Body of pancreas (tissue), 4 donors: ENCODE data around the gene ARL13B. TPM values are rescaled to one million over a fixed set of nuclear protein-coding genes. Genes with fewer than 3 reads are reported as not detected.
A peak's percentile ranks its signal among the peaks of the same experiment; 100 is the strongest.

ENCODE experiments used
- ATAC-seq: fragments of 150-250 bp; one replicate; pipeline ENCODE4 v1.9.1; 2016
- DNase-seq, 4 donors: peaks; one replicate each; pipeline ENCODE4 v3.0.0-alpha.2; 2019
- H3K27ac ChIP-seq, 4 donors: fragments of 200-600 bp; sonication (generic); 1 replicate in 3 of 4; 2 replicates in 1 of 4; pipeline versions ENCODE4 v1.5.1 to v1.6.1; 2016 to 2019; ENCODE audit warnings: mild to moderate bottlenecking in 1 of 4, mixed read lengths in 1 of 4, moderate library complexity in 1 of 4
- H3K27me3 ChIP-seq, 2 donors: fragments of 200-600 bp; sonication (generic); one replicate each; pipeline ENCODE4 v1.6.0; 2016; ENCODE audit warnings: mild to moderate bottlenecking in 1 of 2
- H3K36me3 ChIP-seq, 2 donors: fragments of 200-600 bp; sonication (generic); replicated peaks in 1 of 2; 2 replicates each; pipeline ENCODE4 v1.5.1; 2016; ENCODE audit warnings: low read depth in 2 of 2; ENCODE audit not compliant: insufficient read depth in 1 of 2
- H3K4me1 ChIP-seq: fragments of 200-600 bp; sonication (generic); one replicate; pipeline ENCODE4 v1.6.0; 2016
- H3K4me3 ChIP-seq, 2 donors: fragments of 200-600 bp; sonication (generic); 1 replicate in 1 of 2; 2 replicates in 1 of 2; pipeline ENCODE4 v1.5.1; 2016 to 2019
- H3K9me3 ChIP-seq, 3 donors: fragments of 200-600 bp; sonication (generic); 1 replicate in 2 of 3; 2 replicates in 1 of 3; pipeline ENCODE4 v1.5.1; 2016
- CTCF ChIP-seq, 7 experiments: fragments of 450-650 bp in 4 of 7; fragments of 200-600 bp in 3 of 7; sonication (generic) in 3 of 7; IDR thresholded peaks; one replicate each; pipeline ENCODE4 v1.5.1; 2016 to 2019; ENCODE audit warnings: antibody characterized with exemption in 7 of 7
- POLR2A ChIP-seq, 3 donors: fragments of 450-650 bp; IDR thresholded peaks; one replicate each; pipeline ENCODE4 v1.6.1; 2016; ENCODE audit warnings: antibody characterized with exemption in 3 of 3, mild to moderate bottlenecking in 2 of 3
- WGBS, 2 donors: methylation state at CpG; one replicate each; pipeline ENCODE4 v1.1.5; 2017; 5-methylcytosine and 5-hydroxymethylcytosine counted together
- intact Hi-C: fragments of 100-400 bp; cut with DNase I; formaldehyde crosslinking; loops from one replicate; pipeline ENCODE4 v1.15.1; 2023
- total RNA-seq, 2 donors: library from RNA; depleted of rRNA; stranded (reverse); fragments of >200 nt; gene quantifications; one replicate each; pipeline ENCODE4 v1.1.0, GENCODE V29; 2016

Gene ARL13B
- total RNA-seq, 2 donors from 2014 or later: 6.7 to 10.5 TPM

DNA sequence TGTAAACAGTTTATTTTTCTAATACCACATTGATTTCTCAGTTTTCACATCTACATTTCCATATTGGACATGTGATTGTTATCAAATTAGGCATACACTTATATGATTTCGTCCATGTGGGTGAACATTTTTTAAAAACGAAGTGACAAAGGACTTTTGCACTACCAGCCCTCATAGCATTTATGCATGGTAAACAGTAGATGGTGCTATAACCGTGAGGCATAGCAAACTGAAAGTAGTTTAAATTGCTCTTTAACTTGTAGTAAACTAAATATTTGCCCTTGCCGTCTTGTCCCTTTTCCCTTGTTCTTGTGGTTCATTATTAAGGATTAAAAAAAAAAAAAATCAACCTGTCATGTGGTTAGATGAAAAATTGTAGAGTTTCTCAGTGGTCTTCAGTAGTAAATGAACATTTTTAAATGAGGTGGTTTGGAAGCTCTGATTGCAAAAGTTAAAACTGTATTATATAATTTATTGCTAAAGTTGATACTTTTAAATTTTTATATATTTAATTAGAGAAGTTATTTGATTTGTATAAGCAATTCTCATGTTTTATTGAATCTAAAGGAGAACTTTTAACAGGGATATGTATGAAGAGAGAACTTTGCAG, 24.5 kb downstream of the ARL13B start:
- no peak overlapping the region for H3K4me3 ChIP-seq
- no peaks in the 10 kb centered on the region for H3K36me3 ChIP-seq
- TF ChIP-seq CTCF (IDR thresholded peaks at IDR 0.05): peak; percentile 65 to 89 (median 84)
- TF ChIP-seq POLR2A (IDR thresholded peaks at IDR 0.05): no peak
- no peaks in the 10 kb centered on the region for H3K27me3 ChIP-seq
- intact Hi-C loops: no loop called here
- H3K4me1 ChIP-seq: peaks cover 23% of the 10 kb centered on the region
- H3K9me3 ChIP-seq: no peaks in the 10 kb centered on the region
- no peak overlapping the region for H3K27ac ChIP-seq
- WGBS, 2 donors: 1% methylated on average over 4 of the region's 4 CpGs
- DNase-seq (peak in 1 of 4 donors; percentile 14), ATAC-seq (peak; percentile 77)

DNA sequence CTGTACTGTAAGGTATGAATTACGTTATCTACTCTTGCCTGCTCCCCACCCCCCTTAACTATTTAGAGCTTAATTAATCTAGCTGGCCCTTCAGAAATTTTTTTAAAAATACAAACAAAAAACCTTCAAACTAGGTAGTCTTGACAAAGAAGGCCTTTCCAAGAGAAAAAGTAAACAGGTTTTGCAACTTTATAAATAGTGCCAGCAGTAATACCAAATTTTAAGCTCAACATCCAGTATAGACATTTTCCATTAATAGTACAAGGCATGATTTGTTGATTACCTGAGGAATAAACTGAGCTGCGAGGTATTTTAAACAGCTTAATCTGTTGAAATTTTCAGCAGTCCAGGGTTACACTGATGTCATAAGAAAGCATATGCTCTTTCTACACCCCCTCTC, 28.3 kb downstream of the ARL13B start:
- Histone ChIP-seq H3K36me3 (no peaks in the 10 kb centered on the region), H3K4me3 (no peak overlapping the region), H3K27me3 (no peaks in the 10 kb centered on the region), H3K9me3 (no peaks in the 10 kb centered on the region), H3K4me1 (peaks cover 33% of the 10 kb centered on the region), H3K27ac (peak overlapping the region in 3 of 4 donors; percentile 18 to 35 (median 35))
- TF ChIP-seq POLR2A (IDR thresholded peaks at IDR 0.05) (no peak), CTCF (IDR thresholded peaks at IDR 0.05) (no peak)
- no peak for DNase-seq
- WGBS, 2 donors: 26 to 33% methylated on average over 2 of the region's 2 CpGs
- intact Hi-C loops: no loop called here
- peak; percentile 24 for ATAC-seq

DNA sequence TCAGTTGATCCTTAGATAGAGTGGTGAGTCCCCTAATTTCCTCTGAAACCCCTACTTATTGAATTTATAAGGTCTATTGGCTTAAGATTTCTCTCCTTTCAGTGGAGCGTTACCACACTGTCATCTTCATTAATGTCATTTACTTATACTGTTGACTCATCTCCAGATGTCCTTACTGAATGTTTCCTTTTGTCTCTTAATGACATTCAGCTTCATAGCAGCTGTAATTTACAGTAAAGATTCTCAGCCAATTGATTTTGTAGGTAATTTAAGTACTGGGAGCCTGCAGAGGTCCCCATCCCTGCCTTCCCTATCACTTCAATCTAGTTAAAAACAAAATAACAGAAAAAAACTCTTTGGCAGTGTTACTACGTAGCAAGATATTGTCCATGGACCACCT, 29.7 kb downstream of the ARL13B start:
- TF ChIP-seq CTCF (IDR thresholded peaks at IDR 0.05) (no peak), POLR2A (IDR thresholded peaks at IDR 0.05) (no peak)
- DNase-seq (no peak), ATAC-seq (no peak)
- intact Hi-C loops: no loop called here
- no peaks in the 10 kb centered on the region for H3K9me3 ChIP-seq
- H3K27me3 ChIP-seq: no peaks in the 10 kb centered on the region
- H3K4me1 ChIP-seq: peaks cover 28% of the 10 kb centered on the region
- 92 to 98% methylated on average over 2 of the region's 2 CpGs for WGBS, 2 donors
- no peak overlapping the region for H3K27ac ChIP-seq
- H3K36me3 ChIP-seq: no peaks in the 10 kb centered on the region
- no peak overlapping the region for H3K4me3 ChIP-seq

DNA sequence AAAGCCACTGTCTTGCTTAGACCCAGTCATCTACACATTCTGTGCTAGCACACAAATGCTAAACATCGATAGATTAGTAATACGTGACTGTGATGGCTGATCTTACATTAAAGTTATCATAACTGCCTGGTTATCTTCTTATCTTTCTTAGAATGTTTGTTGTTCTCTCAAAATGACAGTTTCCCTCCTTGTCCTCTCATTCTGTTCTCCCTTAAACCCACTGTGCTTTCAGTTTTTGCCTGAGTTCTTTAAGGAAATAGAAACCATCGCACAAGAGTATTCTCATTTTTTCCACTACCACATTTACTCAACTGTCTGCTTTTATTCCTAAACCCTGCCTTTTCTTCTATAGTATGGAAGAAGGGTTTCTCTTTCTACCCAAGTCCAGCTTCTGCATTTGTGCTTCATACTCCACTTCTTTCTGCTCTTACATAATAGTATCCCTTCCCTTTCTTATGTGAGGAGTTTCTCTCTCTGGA, 31.3 kb downstream of the ARL13B start:
- H3K36me3 ChIP-seq: no peaks in the 10 kb centered on the region
- intact Hi-C loops: no loop called here
- H3K4me1 ChIP-seq: peaks cover 28% of the 10 kb centered on the region
- H3K9me3 ChIP-seq: no peaks in the 10 kb centered on the region
- H3K4me3 ChIP-seq: no peak overlapping the region
- TF ChIP-seq POLR2A (IDR thresholded peaks at IDR 0.05) (no peak), CTCF (IDR thresholded peaks at IDR 0.05) (no peak)
- H3K27me3 ChIP-seq: no peaks in the 10 kb centered on the region
- WGBS, 2 donors: 49 to 57% methylated on average over 3 of the region's 3 CpGs
- H3K27ac ChIP-seq: peak overlapping the region in 1 of 4 donors; percentile 20
- DNase-seq: no peak
- no peak for ATAC-seq

DNA sequence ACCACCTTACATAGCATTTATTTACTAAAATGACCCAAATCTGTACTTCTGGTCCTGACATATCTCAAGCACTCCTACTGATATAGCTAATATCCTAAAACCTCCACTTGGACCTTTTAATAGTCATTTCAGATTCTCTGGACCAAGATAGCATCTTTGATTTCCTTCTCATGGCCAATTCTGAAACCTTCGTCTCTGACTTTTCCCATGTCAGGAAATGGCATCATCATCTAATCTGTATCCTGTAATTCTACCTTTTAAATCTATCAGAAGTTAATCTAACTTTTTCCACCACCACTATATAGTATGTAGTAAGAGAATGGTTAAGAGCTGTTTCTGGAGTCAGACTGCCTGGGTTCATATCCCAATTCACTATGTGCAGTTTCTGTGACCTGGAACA, 32.2 kb downstream of the ARL13B start:
- Histone ChIP-seq H3K27me3 (no peaks in the 10 kb centered on the region), H3K4me3 (no peak overlapping the region), H3K27ac (no peak overlapping the region), H3K36me3 (no peaks in the 10 kb centered on the region), H3K9me3 (no peaks in the 10 kb centered on the region), H3K4me1 (peaks cover 28% of the 10 kb centered on the region)
- WGBS, 2 donors: 71 to 74% methylated on average over 1 of the region's 1 CpG
- ATAC-seq (no peak), DNase-seq (no peak)
- intact Hi-C loops: no loop called here
- TF ChIP-seq CTCF (IDR thresholded peaks at IDR 0.05) (no peak), POLR2A (IDR thresholded peaks at IDR 0.05) (no peak)
